SK-N-SH treated with all-trans-retinoic acid at 6 μM for 48 hours (cell line): ENCODE data around the gene UBE2L6.

ENCODE experiments used
- ATAC-seq: fragments of 200-7000 bp; cut with Tn5 transposase; 3 replicates; pipeline ENCODE4 v1.9.1; 2020; ENCODE audit warnings: mild to moderate bottlenecking, moderate library complexity
- ARNTL ChIP-seq: fragments of 450-650 bp; formaldehyde crosslinking; IDR thresholded peaks from 2 replicates; pipeline ENCODE4 v1.5.0; 2020; ENCODE audit warnings: low read depth, mild to moderate bottlenecking, moderate library complexity, borderline replicate concordance
- BACH2 ChIP-seq: fragments of 250-450 bp; sonication (Bioruptor Pico); IDR thresholded peaks from 2 replicates; pipeline ENCODE4 v1.9.0; 2021; ENCODE audit warnings: mild to moderate bottlenecking, borderline replicate concordance
- CREB5 ChIP-seq: fragments of 250-450 bp; sonication (Bioruptor Pico); IDR thresholded peaks from 2 replicates; pipeline ENCODE4 v1.5.1; 2020; ENCODE audit warnings: low read depth, mild to moderate bottlenecking, moderate library complexity
- CSDC2 ChIP-seq: fragments of 250-450 bp; sonication (Bioruptor Pico); IDR thresholded peaks from 2 replicates; pipeline ENCODE4 v1.5.0; 2020; ENCODE audit warnings: mild to moderate bottlenecking, moderate library complexity
- CSRNP3 ChIP-seq: fragments of 250-450 bp; sonication (Bioruptor Pico); IDR thresholded peaks from 2 replicates; pipeline ENCODE4 v1.5.1; 2021; ENCODE audit warnings: mild to moderate bottlenecking, moderate library complexity
- ESRRG ChIP-seq: fragments of 250-450 bp; sonication (Bioruptor Pico); IDR thresholded peaks from 2 replicates; pipeline ENCODE4 v1.6.1; 2021; ENCODE audit warnings: mild to moderate bottlenecking
- GLIS3 ChIP-seq: fragments of 250-450 bp; sonication (Bioruptor Pico); IDR thresholded peaks from 2 replicates; pipeline ENCODE4 v1.5.0; 2020; ENCODE audit warnings: mild to moderate bottlenecking, moderate library complexity
- ISL1 ChIP-seq: fragments of 250-450 bp; sonication (Bioruptor Pico); IDR thresholded peaks from 2 replicates; pipeline ENCODE4 v2.1.2; 2022; ENCODE audit warnings: mild to moderate bottlenecking, moderate library complexity
- OSR1 ChIP-seq: fragments of 250-450 bp; sonication (Bioruptor Pico); IDR thresholded peaks from 2 replicates; pipeline ENCODE4 v1.8.0; 2022; ENCODE audit warnings: moderate library complexity, mild to moderate bottlenecking, inconsistent platforms
- PATZ1 ChIP-seq: fragments of 250-450 bp; sonication (Bioruptor Pico); IDR thresholded peaks from 2 replicates; pipeline ENCODE4 v1.8.0; 2020; ENCODE audit warnings: mild to moderate bottlenecking, moderate library complexity, borderline replicate concordance
- POU6F1 ChIP-seq: fragments of 250-450 bp; sonication (Bioruptor Pico); IDR thresholded peaks from 2 replicates; pipeline ENCODE4 v1.8.0; 2021; ENCODE audit warnings: low read depth, mild to moderate bottlenecking, moderate library complexity, borderline replicate concordance
- PPARA ChIP-seq: fragments of 250-450 bp; sonication (Bioruptor Pico); IDR thresholded peaks from 2 replicates; pipeline ENCODE4 v1.5.0; 2020; ENCODE audit warnings: mild to moderate bottlenecking, borderline replicate concordance
- SNAI2 ChIP-seq: fragments of 250-450 bp; sonication (Bioruptor Pico); IDR thresholded peaks from 2 replicates; pipeline ENCODE4 v1.5.0; 2020; ENCODE audit warnings: mild to moderate bottlenecking, moderate library complexity
- TCF4 ChIP-seq: fragments of 250-450 bp; sonication (Bioruptor Pico); IDR thresholded peaks from 2 replicates; pipeline ENCODE4 v1.8.0; 2021; ENCODE audit warnings: mild to moderate bottlenecking, moderate library complexity, borderline replicate concordance
- TSHZ2 ChIP-seq: fragments of 250-450 bp; sonication (Bioruptor Pico); IDR thresholded peaks from 2 replicates; pipeline ENCODE4 v1.5.0; 2020; ENCODE audit warnings: mild to moderate bottlenecking, moderate library complexity
- ZC3H10 ChIP-seq: fragments of 250-450 bp; sonication (Bioruptor Pico); IDR thresholded peaks from 2 replicates; pipeline ENCODE4 v1.5.1; 2021; ENCODE audit warnings: mild to moderate bottlenecking, moderate library complexity
- ZFP3 ChIP-seq: fragments of 250-450 bp; sonication (Bioruptor Pico); IDR thresholded peaks from 2 replicates; pipeline ENCODE4 v1.5.0; 2020; ENCODE audit warnings: mild to moderate bottlenecking, moderate library complexity
- ZFP30 ChIP-seq: fragments of 450-650 bp; formaldehyde crosslinking; IDR thresholded peaks from 2 replicates; pipeline ENCODE4 v1.5.0; 2022; ENCODE audit warnings: mild to moderate bottlenecking, moderate library complexity
- ZNF565 ChIP-seq: fragments of 450-650 bp; formaldehyde crosslinking; conservative IDR thresholded peaks from 2 replicates; pipeline ENCODE4 v1.5.0; 2020; ENCODE audit warnings: low read depth, mild to moderate bottlenecking, moderate library complexity
- ZNF70 ChIP-seq: fragments of 450-650 bp; formaldehyde crosslinking; IDR thresholded peaks from 2 replicates; pipeline ENCODE4 v1.5.0; 2020; ENCODE audit warnings: mild to moderate bottlenecking, moderate library complexity
- ZNF8 ChIP-seq: fragments of 450-650 bp; formaldehyde crosslinking; IDR thresholded peaks from 2 replicates; pipeline ENCODE4 v1.5.0; 2020; ENCODE audit warnings: mild to moderate bottlenecking, moderate library complexity

The UBE2L6 gene

GRCh38 chr11:57546451-57546850 is 21.0 kb downstream of the UBE2L6 start:
- TF ChIP-seq TSHZ2 (CRISPR knock-in tag) (no peak), CREB5 (no peak), OSR1 (no peak), ESRRG (CRISPR knock-in tag) (no peak), SNAI2 (CRISPR knock-in tag) (no peak), GLIS3 (CRISPR knock-in tag) (no peak), ZC3H10 (no peak), ZFP3 (CRISPR knock-in tag) (no peak), ARNTL (CRISPR knock-in tag) (no peak), ZNF565 (CRISPR knock-in tag) (no peak), ZFP30 (CRISPR knock-in tag) (no peak), PPARA (no peak), BACH2 (CRISPR knock-in tag) (no peak), ZNF8 (no peak), ZNF70 (no peak), PATZ1 (no peak), CSDC2 (CRISPR knock-in tag) (no peak)
- TF ChIP-seq, all 23 proteins: peak for 0
- no peak for ATAC-seq

- TF ChIP-seq PATZ1 = no peak
- no peak for TF ChIP-seq POU6F1 (CRISPR knock-in tag)
- TF ChIP-seq CSRNP3 (CRISPR knock-in tag) = no peak
- TF ChIP-seq ZFP30 (CRISPR knock-in tag) = no peak
- TF ChIP-seq GLIS3 (CRISPR knock-in tag) = no peak
- no peak for TF ChIP-seq ZNF565 (CRISPR knock-in tag)
- no peak for TF ChIP-seq BACH2 (CRISPR knock-in tag)
- no peak for TF ChIP-seq ARNTL (CRISPR knock-in tag)
- no peak for TF ChIP-seq ZFP3 (CRISPR knock-in tag)
- TF ChIP-seq TCF4 (CRISPR knock-in tag) = no peak
- no peak for TF ChIP-seq ISL1 (CRISPR knock-in tag)
- no peak for TF ChIP-seq TSHZ2 (CRISPR knock-in tag)
- no peak for TF ChIP-seq CREB5
- no peak for TF ChIP-seq ZC3H10
- no peak for TF ChIP-seq CSDC2 (CRISPR knock-in tag)
- TF ChIP-seq SNAI2 (CRISPR knock-in tag) = no peak
- no peak for ATAC-seq
Measured at GRCh38 chr11:57545883-57546282, 21.6 kb downstream of the UBE2L6 start.
